DND-41 (cell line): ENCODE data around the gene GOLGA6L7.
"Not testable (repeated sequence)": the region's sequence is repeated elsewhere in the genome, so short reads cannot be mapped to it uniquely, and the experiment has no call there.

Experiments
- CTCF ChIP-seq: IDR thresholded peaks from 2 replicates; pipeline ENCODE4 v1.5.1; 2012; ENCODE audit warnings: borderline replicate concordance, low read length, moderate library complexity, mild to moderate bottlenecking; ENCODE audit not compliant: poor library complexity, severe bottlenecking; ENCODE audit errors: extremely low read depth
- EZH2 ChIP-seq: IDR thresholded peaks from 3 replicates; pipeline ENCODE4 v1.6.1; 2012; ENCODE audit warnings: borderline replicate concordance, low read depth, mild to moderate bottlenecking, moderate library complexity, low read length, inconsistent platforms; ENCODE audit not compliant: severe bottlenecking

GRCh38 chr15:28849271-28849670 is 827 bp upstream of the GOLGA6L7 start:
- not testable (repeated sequence) for TF ChIP-seq CTCF, EZH2
